OCI-M1 (cell line): ENCODE measurements around the gene ADGRL3.

Source experiments
- DNase-seq: peaks from one replicate; lab custom pipeline; 2025; lab: John Stamatoyannopoulos, UW

The ADGRL3 gene

DNA sequence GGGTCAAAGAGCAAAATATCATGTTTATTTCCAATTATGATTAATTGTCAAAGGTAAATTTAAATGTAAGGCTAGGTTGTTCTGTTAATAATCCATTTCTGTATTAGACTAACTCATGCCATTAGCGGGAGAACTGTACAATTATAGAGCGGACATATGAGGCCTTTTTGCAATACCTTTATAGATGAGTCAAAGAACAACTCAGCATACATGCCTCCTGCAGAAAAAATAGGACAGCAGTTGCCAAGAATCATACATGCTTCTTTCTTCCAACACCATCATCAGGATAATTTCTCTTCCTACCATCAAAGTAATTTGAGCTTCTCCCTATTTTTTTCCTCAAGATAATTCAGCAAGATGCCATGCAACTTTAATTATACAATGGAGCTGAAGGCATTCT lies 917.8 kb downstream of the ADGRL3 start:
- DNase-seq, result no peak

- no peak for DNase-seq
Observed at GRCh38 chr4:62118558-62118957, 918.4 kb downstream of the ADGRL3 start.

DNA sequence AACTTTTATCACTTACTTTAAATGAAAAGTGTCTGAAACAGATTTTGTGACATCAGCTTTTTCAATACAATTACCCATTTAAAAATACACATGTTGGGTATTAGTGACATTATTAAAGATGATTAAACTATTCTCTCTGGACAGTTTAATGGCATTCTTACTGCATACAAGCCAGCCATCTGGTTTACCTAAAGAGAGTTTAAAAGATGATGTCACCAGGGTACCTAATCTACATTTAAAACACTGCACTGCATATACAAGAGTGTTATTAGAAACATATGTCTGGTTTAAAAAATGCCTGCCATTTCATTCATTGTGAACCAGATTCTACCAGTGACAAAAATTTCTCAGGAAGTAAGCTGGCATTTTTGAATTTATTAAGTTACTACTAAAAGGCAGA lies 919.1 kb downstream of the ADGRL3 start:
- DNase-seq, result no peak

GRCh38 chr4:62126064-62126732 lies 926.1 kb downstream of the ADGRL3 start:
- no peak for DNase-seq
